WTC11 (cell line): ENCODE data around the gene AP4S1. TPM values are rescaled to one million over a fixed set of nuclear protein-coding genes. Genes with fewer than 3 reads are reported as not detected.

Experiments used
- ATAC-seq: fragments of 200-7000 bp; cut with Tn5 transposase; 2 replicates; pipeline ENCODE4 v1.10.0; 2021; ENCODE audit warnings: mild to moderate bottlenecking, moderate library complexity
- CTCF ChIA-PET: fragments of 300-600 bp; sonication (Branson Sonifier 250); formaldehyde crosslinking; loops from one replicate; lab custom pipeline; 2021; ENCODE audit warnings: antibody characterized with exemption; lab: Charles Lee
- POLR2A ChIA-PET: fragments of 350-600 bp; sonication (Branson Sonifier 250); formaldehyde crosslinking; loops from one replicate; lab custom pipeline; 2021; ENCODE audit warnings: antibody characterized with exemption; lab: Charles Lee
- DNase-seq: peaks from one replicate; pipeline ENCODE4 v3.0.0; 2021; ENCODE audit warnings: low spot score
- H3K27ac Mint-ChIP-seq: 2 replicates; pipeline ENCODE4 v1.8.0; 2021; ENCODE audit warnings: mixed read lengths
- H3K27me3 Mint-ChIP-seq: 2 replicates; pipeline ENCODE4 v1.8.0; 2021; ENCODE audit warnings: low read depth, mild to moderate bottlenecking, moderate library complexity, mixed read lengths
- H3K36me3 Mint-ChIP-seq: 2 replicates; pipeline ENCODE4 v1.8.0; 2021; ENCODE audit warnings: mixed read lengths
- H3K4me1 Mint-ChIP-seq: 2 replicates; pipeline ENCODE4 v1.8.0; 2022; ENCODE audit warnings: mixed read lengths
- H3K4me3 Mint-ChIP-seq: 2 replicates; pipeline ENCODE4 v1.8.0; 2021; ENCODE audit warnings: mild to moderate bottlenecking, moderate library complexity, mixed read lengths
- H3K9me3 Mint-ChIP-seq: 2 replicates; pipeline ENCODE4 v1.8.0; 2021; ENCODE audit warnings: mixed read lengths
- AFF4 ChIP-seq: sonication (generic); formaldehyde crosslinking; IDR thresholded peaks from 2 replicates; pipeline ENCODE4 v1.8.1; 2023; ENCODE audit warnings: mild to moderate bottlenecking, missing genetic modification reagents, borderline replicate concordance
- ATF6 ChIP-seq: sonication (generic); formaldehyde crosslinking; IDR thresholded peaks from 2 replicates; pipeline ENCODE4 v1.8.1; 2023; ENCODE audit warnings: mild to moderate bottlenecking, missing genetic modification reagents
- CREB1 ChIP-seq: sonication (generic); formaldehyde crosslinking; IDR thresholded peaks from 2 replicates; pipeline ENCODE4 v1.8.0; 2023; ENCODE audit warnings: mild to moderate bottlenecking, missing genetic modification reagents
- E2F1 ChIP-seq: sonication (generic); formaldehyde crosslinking; IDR thresholded peaks from 2 replicates; pipeline ENCODE4 v1.8.0; 2022; ENCODE audit warnings: mild to moderate bottlenecking, missing genetic modification reagents
- ELF4 ChIP-seq: sonication (generic); formaldehyde crosslinking; IDR thresholded peaks from 2 replicates; pipeline ENCODE4 v1.8.1; 2022; ENCODE audit warnings: low read depth, mild to moderate bottlenecking, moderate library complexity, missing genetic modification reagents
- EMX1 ChIP-seq: fragments of 250-450 bp; sonication (Bioruptor Pico); IDR thresholded peaks from 2 replicates; pipeline ENCODE4 v1.8.0; 2021; ENCODE audit warnings: mild to moderate bottlenecking
- ESRRA ChIP-seq: sonication (generic); formaldehyde crosslinking; IDR thresholded peaks from 2 replicates; pipeline ENCODE4 v1.8.1; 2022; ENCODE audit warnings: mild to moderate bottlenecking, missing genetic modification reagents, borderline replicate concordance
- GRHL2 ChIP-seq: fragments of 250-450 bp; sonication (Bioruptor Pico); IDR thresholded peaks from 2 replicates; pipeline ENCODE4 v1.8.0; 2022; ENCODE audit warnings: mild to moderate bottlenecking, moderate library complexity; ENCODE audit not compliant: insufficient replicate concordance, severe bottlenecking
- GTF2I ChIP-seq: fragments of 250-450 bp; sonication (Bioruptor Pico); conservative IDR thresholded peaks from 2 replicates; pipeline ENCODE4 v1.4.0; 2021; ENCODE audit warnings: mild to moderate bottlenecking
- HMGA2 ChIP-seq: fragments of 250-450 bp; sonication (Bioruptor Pico); IDR thresholded peaks from 2 replicates; pipeline ENCODE4 v1.4.0; 2021; ENCODE audit warnings: mild to moderate bottlenecking, moderate library complexity
- JUN ChIP-seq: sonication (generic); formaldehyde crosslinking; IDR thresholded peaks from 2 replicates; pipeline ENCODE4 v1.8.0; 2023; ENCODE audit warnings: mild to moderate bottlenecking, missing genetic modification reagents
- MAX ChIP-seq: sonication (generic); formaldehyde crosslinking; IDR thresholded peaks from 2 replicates; pipeline ENCODE4 v1.8.0; 2022; ENCODE audit warnings: mild to moderate bottlenecking, missing genetic modification reagents
- NFE2L1 ChIP-seq: sonication (generic); formaldehyde crosslinking; IDR thresholded peaks from 2 replicates; pipeline ENCODE4 v1.8.1; 2023; ENCODE audit warnings: missing genetic modification reagents
- SMAD4 ChIP-seq: sonication (generic); formaldehyde crosslinking; IDR thresholded peaks from 2 replicates; pipeline ENCODE4 v1.8.0; 2022; ENCODE audit warnings: mild to moderate bottlenecking, missing genetic modification reagents
- TCF7 ChIP-seq: sonication (generic); formaldehyde crosslinking; IDR thresholded peaks from 2 replicates; pipeline ENCODE4 v1.8.0; 2022; ENCODE audit warnings: mild to moderate bottlenecking, low read depth, missing genetic modification reagents, moderate library complexity
- TEAD1 ChIP-seq: sonication (generic); formaldehyde crosslinking; IDR thresholded peaks from 2 replicates; pipeline ENCODE4 v1.8.0; 2022; ENCODE audit warnings: mild to moderate bottlenecking, missing genetic modification reagents
- TEAD4 ChIP-seq: sonication (generic); formaldehyde crosslinking; IDR thresholded peaks from 2 replicates; pipeline ENCODE4 v1.8.0; 2022; ENCODE audit warnings: mild to moderate bottlenecking, missing genetic modification reagents
- TP53 ChIP-seq: sonication (generic); formaldehyde crosslinking; IDR thresholded peaks from 2 replicates; pipeline ENCODE4 v1.8.1; 2023; ENCODE audit warnings: mild to moderate bottlenecking, missing genetic modification reagents
- ZNF121 ChIP-seq: sonication (generic); formaldehyde crosslinking; IDR thresholded peaks from 2 replicates; pipeline ENCODE4 v1.8.0; 2023; ENCODE audit warnings: missing genetic modification reagents
- ZNF263 ChIP-seq: sonication (generic); formaldehyde crosslinking; IDR thresholded peaks from 2 replicates; pipeline ENCODE4 v1.8.1; 2022; ENCODE audit warnings: low read depth, mild to moderate bottlenecking, moderate library complexity, missing genetic modification reagents
- ZNF317 ChIP-seq: sonication (generic); formaldehyde crosslinking; IDR thresholded peaks from 2 replicates; pipeline ENCODE4 v1.8.1; 2023; ENCODE audit warnings: low read depth, mild to moderate bottlenecking, moderate library complexity, missing genetic modification reagents, borderline replicate concordance
- total RNA-seq: library from RNA; stranded (reverse); gene quantifications from 3 replicates; pipeline ENCODE4 v1.2.3, GENCODE V29; 2021
- TF ChIP-seq, protein P1 (sequence below): fragments of 250-450 bp; sonication (Bioruptor Pico); IDR thresholded peaks from 2 replicates; pipeline ENCODE4 v2.1.2; 2022; ENCODE audit warnings: mild to moderate bottlenecking, moderate library complexity
- TF ChIP-seq, protein P2 (sequence below): sonication (generic); formaldehyde crosslinking; IDR thresholded peaks from 2 replicates; pipeline ENCODE4 v1.8.0; 2022; ENCODE audit warnings: mild to moderate bottlenecking, missing genetic modification reagents

AP4S1 gene
- total RNA-seq, 1 experiment from 2014 or later: 7.0 TPM

GRCh38 chr14:31070431-31070830 lies 45.0 kb downstream of the AP4S1 start:
- ATAC-seq (no peak), DNase-seq (no peak)
- Mint-ChIP-seq H3K27ac (peak overlapping the region; percentile 65; the same call in 1 of the 2 replicates), H3K4me1 (no peaks in the 10 kb centered on the region), H3K4me3 (no peak overlapping the region), H3K27me3 (no peaks in the 10 kb centered on the region), H3K36me3 (peaks cover 11% of the 10 kb centered on the region), H3K9me3 (peaks cover 5% of the 10 kb centered on the region)
- TF ChIP-seq EMX1 (CRISPR knock-in tag) (no peak), GRHL2 (no peak), ZNF121 (CRISPR knock-in tag) (0 out of 2 replicates have a peak, but pooled peaks have one; percentile 26), ZNF263 (no peak), ELF4 (no peak), ATF6 (CRISPR knock-in tag) (no peak)
- ChIA-PET CTCF (no interaction called here), POLR2A (no interaction called here)

DNA sequence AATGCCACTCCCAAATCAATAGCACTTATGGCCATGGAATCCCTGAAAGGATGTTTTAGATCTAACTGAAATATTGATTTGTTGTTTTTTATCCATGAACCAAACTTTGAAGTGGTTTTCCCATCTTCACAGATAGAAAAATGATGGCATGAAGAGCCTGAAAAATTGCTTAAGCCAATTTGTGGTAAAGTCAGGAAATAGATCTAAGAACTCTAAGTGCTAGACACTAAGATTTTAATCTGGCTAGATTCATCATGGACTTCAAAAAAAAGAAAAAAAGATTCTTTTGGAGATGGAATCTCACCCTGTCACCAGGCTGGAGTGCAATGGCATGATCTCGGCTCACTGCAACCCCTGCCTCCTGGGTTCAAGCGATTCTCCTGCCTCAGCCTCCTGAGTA lies 45.7 kb downstream of the AP4S1 start:
- H3K4me1 Mint-ChIP-seq: no peaks in the 10 kb centered on the region
- no peak for TF ChIP-seq MAX (CRISPR knock-in tag)
- TF ChIP-seq E2F1: no peak
- TF ChIP-seq, all 79 proteins: peak for 0
- H3K9me3 Mint-ChIP-seq: peaks cover 5% of the 10 kb centered on the region
- ChIA-PET POLR2A (interaction anchor here (0.6 kb wide), 1 partner anchor 200 kb away, joined by 3 read pairs; no protein-coding TSS in a partner anchor), CTCF (no interaction called here)
- H3K27me3 Mint-ChIP-seq: no peaks in the 10 kb centered on the region
- DNase-seq: no peak
- no peak overlapping the region for H3K27ac Mint-ChIP-seq
- no peak for ATAC-seq
- peaks cover 13% of the 10 kb centered on the region for H3K36me3 Mint-ChIP-seq
- H3K4me3 Mint-ChIP-seq: no peak overlapping the region

- POLR2A ChIA-PET: no interaction called here
- CTCF ChIA-PET: no interaction called here
- peaks cover 15% of the 10 kb centered on the region for H3K36me3 Mint-ChIP-seq
- ATAC-seq (no peak), DNase-seq (no peak)
- H3K4me3 Mint-ChIP-seq: no peak overlapping the region
- H3K9me3 Mint-ChIP-seq: peaks cover 5% of the 10 kb centered on the region
- no peak overlapping the region for H3K27ac Mint-ChIP-seq
- no peaks in the 10 kb centered on the region for H3K4me1 Mint-ChIP-seq
- H3K27me3 Mint-ChIP-seq: no peaks in the 10 kb centered on the region
- TF ChIP-seq MAX (CRISPR knock-in tag) (no peak), TEAD4 (CRISPR knock-in tag) (no peak), ZNF317 (CRISPR knock-in tag) (no peak), GTF2I (no peak), SMAD4 (CRISPR knock-in tag) (no peak), CREB1 (CRISPR knock-in tag) (no peak), AFF4 (CRISPR knock-in tag) (no peak), ELF4 (no peak), HMGA2 (CRISPR knock-in tag) (no peak), JUN (CRISPR knock-in tag) (no peak), TP53 (CRISPR knock-in tag) (no peak), TEAD1 (CRISPR knock-in tag) (no peak), TCF7 (CRISPR knock-in tag) (no peak), NFE2L1 (no peak), ESRRA (no peak)
- TF ChIP-seq, protein P1, sequence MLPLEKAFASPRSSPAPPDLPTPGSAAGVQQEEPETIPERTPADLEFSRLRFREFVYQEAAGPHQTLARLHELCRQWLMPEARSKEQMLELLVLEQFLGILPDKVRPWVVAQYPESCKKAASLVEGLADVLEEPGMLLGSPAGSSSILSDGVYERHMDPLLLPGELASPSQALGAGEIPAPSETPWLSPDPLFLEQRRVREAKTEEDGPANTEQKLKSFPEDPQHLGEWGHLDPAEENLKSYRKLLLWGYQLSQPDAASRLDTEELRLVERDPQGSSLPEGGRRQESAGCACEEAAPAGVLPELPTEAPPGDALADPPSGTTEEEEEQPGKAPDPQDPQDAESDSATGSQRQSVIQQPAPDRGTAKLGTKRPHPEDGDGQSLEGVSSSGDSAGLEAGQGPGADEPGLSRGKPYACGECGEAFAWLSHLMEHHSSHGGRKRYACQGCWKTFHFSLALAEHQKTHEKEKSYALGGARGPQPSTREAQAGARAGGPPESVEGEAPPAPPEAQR (CRISPR knock-in tag): no peak
- TF ChIP-seq, protein P2, sequence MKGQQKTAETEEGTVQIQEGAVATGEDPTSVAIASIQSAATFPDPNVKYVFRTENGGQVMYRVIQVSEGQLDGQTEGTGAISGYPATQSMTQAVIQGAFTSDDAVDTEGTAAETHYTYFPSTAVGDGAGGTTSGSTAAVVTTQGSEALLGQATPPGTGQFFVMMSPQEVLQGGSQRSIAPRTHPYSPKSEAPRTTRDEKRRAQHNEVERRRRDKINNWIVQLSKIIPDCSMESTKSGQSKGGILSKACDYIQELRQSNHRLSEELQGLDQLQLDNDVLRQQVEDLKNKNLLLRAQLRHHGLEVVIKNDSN (CRISPR knock-in tag): no peak
Measured at GRCh38 chr14:31075144-31075543, 49.7 kb downstream of the AP4S1 start.
